Daoy (cell line): ENCODE data around the gene ZNF219. TPM values are rescaled to one million over a fixed set of nuclear protein-coding genes. Genes with fewer than 3 reads are reported as not detected.

ENCODE experiments used
- DNase-seq: peaks from one replicate; pipeline ENCODE4 v3.0.0-alpha.2; 2015; ENCODE audit warnings: low read depth
- total RNA-seq: library from RNA; depleted of rRNA; stranded (reverse); fragments of >200 nt; shearing (Covaris generic); gene quantifications from 2 replicates; pipeline ENCODE4 v1.2.3, GENCODE V29; 2014

The ZNF219 gene
- total RNA-seq, 1 experiment from 2014 or later: 13.7 TPM

DNA sequence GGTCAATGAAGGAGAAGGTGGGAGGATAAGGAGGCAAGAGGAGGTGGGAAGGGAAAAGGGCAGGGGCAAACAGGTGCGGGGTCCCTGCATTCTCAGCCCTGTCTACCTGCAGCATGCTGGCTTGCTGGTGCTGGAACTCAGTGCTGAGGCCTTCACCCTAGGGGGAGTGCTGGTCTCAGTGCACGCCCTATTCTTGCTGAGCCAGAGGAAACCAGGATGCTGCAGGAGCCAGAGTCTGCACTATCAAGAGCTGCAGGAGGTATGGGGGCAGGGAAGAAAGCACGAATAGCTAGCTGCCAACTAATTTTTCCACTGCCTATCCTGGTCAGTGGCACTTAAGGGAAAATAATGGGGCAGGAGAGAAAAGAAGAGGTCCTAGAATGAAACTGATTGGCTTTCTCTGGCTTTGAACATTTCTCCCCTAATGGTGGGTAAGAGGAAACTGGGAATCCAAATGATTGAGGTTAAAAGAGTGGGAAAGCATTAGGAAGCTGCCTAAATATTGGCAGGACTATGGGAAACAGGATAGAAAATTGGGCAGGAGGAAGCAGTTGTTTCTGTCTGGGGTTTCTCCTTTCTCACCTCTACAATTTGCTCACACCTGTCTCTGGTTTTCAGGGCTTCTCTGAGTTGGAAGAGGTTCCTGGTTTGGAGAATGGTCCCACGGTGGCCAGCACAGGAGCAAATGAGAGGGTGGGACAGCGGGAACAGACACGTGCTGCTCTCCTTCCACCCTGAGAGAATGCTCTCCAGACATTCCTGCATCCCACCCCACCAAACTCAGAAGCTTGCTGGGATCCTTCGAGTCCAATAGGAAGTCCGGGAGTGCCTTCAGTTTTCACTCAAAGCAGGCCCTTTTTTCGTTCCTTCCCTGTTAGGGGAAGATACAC, 4.3 kb upstream of the ZNF219 start:
- peak; percentile 53 for DNase-seq

DNA sequence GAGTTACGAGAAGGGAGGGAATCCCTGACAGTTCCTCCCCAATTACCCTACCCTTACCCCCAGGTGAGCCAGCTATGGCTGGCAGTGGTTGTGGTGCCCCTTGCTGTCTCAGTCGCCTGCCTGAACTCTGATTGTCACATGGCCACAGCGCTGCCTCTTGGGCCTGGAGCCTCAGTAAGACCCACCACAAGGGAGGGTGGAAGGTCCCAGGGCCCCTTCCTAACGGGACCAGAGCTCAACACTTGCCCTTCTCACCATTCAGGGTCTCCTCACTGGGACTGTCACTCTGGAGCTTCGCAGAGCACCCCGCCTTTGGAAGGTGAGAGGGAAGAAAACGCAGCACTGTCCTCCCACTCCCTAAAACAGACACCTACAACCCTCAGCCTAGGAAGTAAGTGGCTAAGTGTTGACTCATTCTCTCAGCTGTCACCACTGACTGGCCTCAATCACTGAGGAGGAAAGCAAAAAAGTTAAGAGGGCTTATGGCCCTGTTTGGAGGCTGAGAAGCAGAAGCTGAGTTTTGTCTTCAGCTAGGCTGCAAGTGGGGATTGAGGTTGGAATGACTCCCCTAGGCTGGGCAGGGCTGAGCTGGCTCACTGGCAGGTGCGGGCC, 3.5 kb upstream of the ZNF219 start:
- DNase-seq: no peak

DNA sequence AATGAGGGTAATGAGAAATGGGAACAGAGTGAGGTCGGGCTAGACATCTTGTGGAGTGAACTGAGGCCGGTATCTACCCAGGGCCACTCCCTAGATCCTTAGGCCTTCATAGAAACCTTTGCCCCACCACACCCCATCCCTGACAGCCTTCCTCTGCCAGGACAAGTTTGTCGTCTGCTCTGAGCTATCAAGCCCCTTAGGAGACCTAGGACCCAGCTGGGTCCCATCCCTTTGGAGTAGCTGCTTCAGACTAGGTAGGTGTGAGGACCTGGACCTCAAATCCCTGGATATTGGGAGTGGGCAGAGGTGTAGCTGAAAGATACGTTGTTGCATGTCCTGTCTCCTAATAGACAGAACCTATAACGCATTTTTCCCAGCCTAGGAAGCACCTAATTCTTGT, 2.5 kb upstream of the ZNF219 start, which contains the start of gene TMEM253:
TMEM253 (plus strand) TSS at position 136 of the 400 bp plus-strand sequence. CDS start 278 bp downstream, outside the sequence.
- DNase-seq: no peak

DNA sequence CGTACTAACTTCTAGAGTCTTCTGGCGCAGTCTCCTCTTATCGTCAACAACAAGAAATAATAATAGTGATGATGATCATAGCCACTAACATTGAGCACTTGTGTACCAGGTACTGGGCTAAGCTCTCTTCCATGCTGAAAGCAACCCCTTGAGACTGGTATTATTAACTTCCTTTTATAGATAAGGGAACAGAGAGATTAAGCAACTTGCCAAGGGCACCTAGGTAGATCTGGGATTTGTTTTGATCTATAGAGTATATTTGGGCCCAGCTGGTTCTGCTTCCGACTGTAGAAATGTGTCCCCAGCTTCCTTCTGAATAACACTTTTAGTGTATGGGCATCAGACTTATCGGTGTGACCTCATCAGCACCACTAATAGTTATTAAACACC, 1.1 kb upstream of the ZNF219 start:
- DNase-seq: no peak

DNA sequence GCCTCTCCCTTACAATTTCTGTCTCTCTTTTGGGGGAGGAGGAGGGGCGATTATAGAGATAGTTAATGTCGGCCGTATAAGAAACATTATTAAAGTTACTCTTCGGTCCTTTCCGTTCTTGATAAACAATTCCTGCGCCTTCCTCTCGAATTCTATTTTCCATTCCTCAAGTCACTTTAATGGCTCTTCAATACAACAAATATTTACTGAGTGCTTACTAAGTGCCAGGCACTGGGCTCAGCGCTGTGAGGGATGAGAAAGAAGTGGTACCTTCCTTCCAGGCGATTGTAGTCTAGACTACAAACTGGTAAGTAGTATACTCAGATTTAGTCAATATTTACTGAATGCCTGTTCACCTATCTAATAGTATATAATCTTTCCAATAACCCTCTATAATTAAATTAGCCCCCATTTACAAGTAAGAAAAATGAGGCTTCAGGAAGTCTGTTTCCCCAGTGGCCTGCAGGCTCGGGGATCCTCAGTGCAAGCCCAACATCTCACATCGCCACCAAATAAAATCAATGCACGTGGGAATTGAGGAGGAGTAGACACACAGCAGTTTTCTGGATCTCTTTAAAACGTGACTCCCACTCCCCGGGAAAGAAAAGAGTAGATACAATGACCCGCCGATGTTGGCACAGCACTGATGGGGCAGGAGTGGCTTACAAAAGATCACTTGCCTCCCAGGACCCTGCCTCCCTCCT, 589 bp upstream of the ZNF219 start:
- no peak for DNase-seq

DNA sequence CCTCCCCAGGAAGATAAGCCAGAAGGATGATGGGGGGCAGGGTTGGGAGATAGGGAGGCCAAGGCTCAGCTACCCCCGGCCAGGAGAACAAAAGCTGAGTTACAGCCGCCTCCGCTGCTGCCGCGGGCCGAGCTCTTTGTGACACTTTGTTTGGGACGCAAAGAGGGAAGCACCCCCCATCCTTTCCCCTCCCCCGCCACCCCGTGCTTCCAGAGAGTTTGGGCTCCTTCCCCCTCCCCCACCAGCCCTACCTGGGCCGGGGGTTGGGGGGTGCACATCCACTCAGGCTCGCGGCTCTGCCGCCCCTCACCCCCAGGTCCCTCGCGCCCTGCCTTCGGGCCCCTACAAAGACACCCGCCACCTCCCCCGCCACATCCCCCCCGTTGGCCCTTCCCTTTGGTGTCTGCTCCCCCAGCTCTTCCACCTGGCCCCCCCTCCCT, 799 bp downstream of the ZNF219 start:
- no peak for DNase-seq

DNA sequence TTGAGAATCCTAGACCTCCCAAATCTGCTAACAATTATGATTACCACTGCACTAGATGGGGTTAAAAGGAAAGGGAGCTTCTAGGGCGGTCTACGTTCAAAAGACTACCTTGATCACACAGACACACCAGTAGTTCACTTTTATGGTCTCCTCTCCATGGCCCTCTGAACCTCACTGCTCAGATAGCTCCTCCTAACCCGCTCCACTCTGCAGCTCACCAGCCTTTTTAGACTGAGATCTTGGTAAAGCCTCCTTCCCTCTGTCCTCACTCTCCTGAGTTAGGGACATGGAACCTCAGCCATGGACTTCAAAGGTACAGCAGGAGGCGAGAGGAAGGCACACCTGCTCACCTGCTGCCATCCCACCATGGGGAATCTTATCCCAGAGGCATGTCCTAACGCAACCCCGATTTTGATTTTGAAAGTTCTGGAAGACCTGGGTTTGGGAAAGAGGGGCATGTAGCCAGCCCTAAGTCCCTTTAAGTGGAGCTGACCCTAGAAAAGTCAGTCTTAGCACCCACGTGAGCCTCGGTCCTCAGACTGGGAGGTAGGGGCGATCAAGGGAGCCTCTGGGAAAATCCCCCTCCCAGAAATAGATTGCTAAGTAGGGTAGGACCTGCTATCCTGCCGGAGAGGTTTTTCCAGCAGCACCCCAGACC, 1.3 kb downstream of the ZNF219 start:
- no peak for DNase-seq

DNA sequence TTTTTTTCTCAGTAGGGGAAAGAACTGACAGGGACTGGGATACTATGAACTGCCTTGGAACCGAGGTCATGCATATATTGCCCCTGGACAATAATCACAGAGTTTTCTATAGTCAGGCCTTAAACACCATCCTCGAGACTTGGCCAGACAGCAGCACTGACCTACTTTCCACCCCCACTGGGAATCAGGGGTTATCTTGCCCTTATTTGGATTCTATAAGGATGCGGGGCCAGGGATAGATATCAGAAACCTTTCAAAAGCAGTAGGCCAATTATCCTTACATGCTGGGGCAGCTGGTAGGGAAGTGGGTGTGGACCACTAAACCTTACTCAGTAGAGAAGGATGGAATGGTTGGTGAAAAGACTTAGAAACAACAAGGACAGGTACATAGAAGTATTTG, 2.0 kb downstream of the ZNF219 start:
- no peak for DNase-seq

DNA sequence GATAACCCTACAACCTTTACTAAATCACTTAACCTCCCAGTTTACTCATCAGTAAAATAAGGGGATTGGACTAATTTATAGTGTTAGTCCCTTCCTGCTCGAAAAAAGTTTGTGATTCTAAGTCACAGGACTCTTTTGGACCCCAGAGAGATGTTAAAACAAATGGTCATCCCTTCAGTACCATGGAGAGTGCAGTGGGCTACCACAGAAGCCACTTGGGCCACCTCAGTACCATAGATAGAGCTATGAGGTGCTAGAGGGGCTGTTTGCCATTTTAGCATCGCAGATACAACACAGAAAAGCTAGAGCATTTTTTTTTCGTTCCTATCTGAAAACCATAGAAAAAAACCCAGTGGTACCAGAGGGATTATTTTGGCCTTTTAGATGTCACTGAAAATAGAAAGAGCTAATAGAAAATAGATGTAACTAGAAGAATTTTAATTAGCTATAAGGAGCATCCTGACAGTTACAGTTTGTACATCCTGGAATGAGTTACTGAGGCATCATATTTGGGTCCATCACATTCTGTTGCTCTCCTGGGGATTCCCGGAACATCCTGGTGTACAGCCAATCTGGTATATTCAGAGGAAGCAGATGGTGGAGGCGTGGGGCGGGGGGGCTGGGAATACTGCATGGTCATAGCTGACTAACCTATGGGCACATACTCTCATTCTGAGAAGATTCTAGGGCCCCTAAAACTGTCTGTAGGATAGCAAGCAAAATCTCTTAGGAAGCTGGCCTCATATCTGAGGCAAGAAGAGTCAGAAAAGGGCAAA, 2.8 kb downstream of the ZNF219 start:
- DNase-seq: peak; percentile 50

DNA sequence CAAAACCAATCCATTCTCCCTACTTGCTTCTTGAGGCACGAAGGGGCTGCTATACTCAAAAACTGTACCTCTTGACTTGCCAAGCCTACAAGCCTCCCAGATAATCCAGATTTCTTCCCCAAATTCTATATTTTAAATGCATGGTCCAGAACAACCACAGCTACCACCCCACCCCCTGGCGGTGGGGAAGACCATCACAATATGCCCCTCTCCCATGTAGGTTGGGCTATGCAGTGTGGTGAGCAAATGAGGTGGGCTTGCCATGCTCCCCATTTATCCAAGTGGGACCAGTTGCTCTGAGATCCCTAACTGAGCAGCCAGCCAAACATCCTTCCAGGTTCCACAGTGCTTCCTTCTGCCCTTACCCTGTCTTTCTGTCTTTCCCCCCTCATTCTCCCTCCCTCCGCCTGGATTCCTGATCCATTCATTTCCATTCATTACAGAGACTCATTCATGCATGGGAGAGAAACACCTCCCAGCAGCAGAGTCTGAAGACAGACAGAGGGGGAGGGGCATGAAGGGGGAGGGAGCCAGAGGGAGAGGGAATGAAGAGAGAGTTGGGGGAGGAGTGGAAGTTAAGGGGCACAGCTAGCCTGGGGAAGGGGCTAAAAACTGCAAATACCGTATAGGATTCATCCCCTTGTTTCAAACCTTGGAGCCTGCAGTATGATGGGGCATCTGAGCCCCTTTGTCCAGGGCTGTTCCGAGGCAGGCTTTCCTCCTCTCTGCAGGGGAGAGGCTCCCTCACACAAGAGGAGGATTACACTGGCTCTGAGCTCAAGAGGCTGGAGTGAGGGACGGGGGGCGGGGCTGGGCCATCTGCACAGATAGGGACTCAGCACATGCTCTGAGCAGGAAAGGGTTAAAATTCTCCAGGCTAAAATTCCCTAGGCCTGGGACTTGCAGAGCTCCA, 4.4 kb downstream of the ZNF219 start:
- no peak for DNase-seq

DNA sequence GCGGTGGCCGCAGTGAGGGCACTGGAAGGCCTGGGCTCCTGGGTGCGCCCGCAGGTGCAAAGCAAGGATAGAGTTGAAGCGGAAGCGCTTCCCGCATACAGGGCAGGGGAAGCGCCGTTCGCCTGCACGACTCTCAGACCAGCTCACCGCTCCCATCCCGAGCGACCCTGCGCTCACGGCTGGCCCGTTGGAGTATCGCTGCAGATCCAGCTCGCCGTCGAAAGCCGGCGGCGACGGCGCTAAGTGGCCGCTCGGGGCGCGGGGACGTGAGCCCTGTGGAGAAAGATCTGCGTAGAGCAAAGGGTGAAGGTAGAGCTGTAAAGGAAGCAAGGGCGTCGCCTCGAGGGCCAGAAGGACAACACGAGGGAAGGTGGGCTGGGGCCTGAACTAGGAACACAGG, 5.4 kb downstream of the ZNF219 start:
- DNase-seq: no peak

DNA sequence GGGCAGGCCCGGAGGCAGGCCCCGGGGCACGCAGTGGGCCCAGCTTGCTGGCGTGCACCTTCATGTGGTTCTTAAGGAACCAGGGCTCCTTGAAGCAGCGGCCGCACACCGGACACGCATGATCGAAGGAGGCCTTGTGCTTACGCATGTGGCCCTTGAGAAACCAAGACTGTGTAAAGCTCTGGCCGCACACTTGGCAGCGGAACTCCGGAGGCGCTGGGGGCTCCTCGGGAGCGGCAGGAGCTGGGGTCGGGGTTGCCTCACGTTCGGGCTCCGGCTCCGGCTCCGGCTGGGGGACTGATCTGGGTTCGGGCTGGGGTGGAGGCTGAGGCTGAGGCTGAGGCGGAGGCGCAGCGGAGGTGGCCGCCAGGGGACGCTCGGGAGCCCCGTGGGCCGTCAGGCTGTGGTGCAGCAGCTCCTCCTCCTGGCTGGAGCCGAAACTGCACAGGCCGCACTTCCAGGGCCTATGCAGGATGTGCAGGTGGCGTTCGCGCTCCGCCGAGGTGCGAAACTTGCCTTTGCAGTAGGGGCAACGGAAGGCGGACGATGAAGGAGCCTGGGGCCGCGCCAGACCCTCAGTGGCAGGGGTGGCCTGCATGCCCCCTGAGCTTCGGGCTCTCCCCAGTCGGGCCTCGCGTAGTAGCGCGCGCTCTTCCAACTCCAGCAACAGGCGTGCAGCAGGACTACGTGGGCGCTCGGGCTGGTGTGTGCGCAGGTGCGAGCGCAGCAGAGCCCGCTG, 6.0 kb downstream of the ZNF219 start:
- peak; percentile 89 for DNase-seq

DNA sequence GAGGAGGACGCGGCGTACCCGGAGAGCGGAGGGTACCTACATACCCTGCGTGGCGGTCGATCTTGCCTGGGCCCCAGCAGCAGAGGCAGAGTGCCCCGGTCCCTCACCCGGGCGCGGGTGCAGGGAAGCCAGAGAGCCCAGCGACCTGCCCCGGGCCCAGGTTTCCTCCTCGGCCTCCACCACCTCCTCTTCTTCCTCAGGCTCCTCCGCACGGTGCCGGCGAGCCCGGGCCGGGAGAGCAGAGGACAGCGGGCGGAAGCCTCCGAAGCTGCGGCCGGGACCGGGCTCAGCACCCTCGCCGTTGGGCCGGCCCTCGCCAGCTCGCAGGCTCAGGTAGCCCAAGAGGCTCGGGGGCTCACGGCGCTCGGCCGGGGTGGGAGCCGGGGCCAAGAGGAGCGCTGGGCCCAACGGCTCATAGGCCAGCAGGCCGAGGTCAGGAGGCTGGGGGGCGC, 6.6 kb downstream of the ZNF219 start:
- no peak for DNase-seq

DNA sequence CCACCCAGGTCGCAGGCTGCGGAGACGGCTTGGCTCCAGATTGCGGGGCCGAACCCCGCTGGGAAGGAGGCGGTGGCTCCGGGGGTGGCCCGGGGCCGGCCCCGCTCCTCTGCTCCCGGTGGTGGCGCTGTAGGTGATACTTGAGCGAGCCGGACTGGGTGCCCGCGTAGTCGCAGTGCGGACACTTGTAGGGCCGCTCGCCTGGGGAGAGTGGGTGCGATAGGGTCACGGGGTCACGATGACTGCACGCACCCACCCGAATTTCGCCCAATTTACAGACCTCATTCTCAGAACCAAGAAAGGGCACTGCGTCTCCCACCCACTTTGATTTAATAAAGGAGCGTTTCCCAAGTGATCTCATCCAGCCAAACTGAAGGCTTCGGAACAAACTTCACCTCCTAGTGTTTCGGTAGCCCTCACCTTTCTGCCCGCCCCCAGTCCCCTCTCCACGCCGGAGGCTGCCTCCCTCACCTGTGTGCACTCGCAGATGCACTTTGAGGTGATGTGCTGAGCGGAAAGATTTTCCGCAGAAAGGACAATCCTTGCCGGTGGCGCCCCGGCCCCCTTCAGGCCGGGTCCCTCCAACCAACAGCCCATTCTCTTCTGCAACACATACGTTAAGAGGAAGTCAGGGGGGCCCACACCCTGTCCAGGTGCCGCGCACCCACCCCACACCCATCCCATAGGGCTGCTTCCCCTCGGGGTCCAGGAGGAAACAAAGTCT, 7.4 kb downstream of the ZNF219 start:
- no peak for DNase-seq

DNA sequence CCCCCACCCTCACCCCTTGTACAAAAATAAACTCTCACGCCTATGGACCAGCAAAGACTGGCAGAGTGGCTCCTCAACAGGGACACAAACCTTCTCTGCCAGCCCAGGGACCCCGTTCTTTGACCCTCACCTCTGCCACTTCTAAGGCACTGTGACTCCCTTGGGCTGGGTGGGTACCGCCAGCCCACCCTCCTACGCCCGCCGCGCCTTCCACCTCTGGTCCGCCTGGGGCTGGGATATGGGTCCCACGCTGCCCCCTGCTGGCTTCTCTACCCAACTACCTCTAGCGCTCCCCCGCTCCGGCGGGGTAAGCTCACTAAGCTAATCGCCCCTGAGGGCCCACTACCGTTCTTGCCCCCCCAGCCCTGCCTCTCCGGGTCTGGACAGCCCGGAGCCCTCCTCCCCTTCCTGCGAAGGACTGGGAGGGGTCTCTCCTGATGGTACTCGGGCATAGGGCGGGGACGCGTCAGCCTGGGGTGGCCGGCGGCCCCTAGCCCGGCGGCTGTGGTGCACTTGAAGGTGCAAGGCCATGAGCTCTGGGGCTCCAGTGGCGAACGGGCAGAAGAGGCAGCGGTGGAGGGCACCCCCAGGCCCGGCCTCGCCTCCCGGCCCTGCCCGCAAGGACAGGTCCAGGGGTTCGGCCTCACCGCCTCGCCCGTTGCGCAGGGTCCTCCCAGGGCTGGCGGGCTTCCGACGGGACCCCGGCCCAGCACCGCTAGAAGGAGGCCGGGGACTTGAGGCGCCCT, 8.1 kb downstream of the ZNF219 start:
- DNase-seq: no peak

DNA sequence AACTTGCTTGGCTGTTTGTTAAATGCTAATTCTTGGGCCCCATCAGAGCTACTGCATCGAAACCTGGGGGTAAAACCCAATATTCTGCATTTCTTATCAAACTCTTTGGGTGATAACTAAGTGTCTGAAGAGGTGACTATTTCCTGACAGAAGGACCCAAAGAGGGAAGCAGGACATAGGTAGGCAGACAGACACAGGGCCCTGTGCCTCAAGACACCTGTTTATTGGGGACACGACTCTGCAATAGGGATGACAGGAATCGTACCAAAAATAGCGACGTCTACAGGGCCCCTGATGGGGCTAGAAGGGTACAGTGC, 8.6 kb downstream of the ZNF219 start:
- DNase-seq: no peak

DNA sequence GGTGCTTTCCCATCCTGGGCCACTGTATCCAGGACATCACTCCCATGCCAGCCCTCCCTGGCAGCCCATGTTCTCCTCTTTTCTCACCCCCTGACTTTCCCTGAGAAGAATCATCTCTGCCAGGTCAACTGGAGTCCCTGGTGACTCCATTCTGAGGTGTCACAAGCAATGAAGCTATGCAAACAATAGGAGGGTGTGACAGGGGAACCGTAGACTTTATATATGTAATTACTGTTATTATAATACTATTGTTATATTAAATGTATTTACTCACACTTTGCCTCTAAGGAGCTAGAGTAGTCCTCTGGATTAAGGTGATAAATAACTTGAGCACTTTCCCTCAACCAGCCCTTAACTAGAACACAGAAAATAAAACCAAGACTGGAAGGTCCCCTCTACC, 9.2 kb downstream of the ZNF219 start:
- no peak for DNase-seq

DNA sequence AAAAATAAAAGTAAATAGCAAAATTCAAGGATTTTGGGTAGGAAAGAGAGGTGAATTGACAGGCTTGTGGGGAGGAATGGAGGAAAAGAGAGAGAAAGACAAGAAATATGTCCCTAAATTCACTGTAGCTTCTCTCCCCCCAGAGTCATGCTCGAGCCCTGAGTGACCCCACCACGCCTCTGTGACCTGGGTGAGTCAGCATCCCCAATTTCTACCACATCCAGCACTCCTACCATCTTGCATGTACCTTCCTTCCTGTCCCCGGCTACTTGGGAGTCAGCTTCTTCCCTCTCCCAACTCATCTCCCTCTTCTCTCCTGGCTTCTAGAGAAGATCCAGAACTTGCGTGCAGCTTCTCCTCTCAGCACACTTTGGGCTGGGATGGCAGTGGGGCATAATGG, 9.8 kb downstream of the ZNF219 start:
- DNase-seq: no peak
